ENCODE results near the gene SUV39H2.
"Not testable (repeated sequence)": the region's sequence is repeated elsewhere in the genome, so short reads cannot be mapped to it uniquely, and the experiment has no call there.

The SUV39H2 gene

DNA sequence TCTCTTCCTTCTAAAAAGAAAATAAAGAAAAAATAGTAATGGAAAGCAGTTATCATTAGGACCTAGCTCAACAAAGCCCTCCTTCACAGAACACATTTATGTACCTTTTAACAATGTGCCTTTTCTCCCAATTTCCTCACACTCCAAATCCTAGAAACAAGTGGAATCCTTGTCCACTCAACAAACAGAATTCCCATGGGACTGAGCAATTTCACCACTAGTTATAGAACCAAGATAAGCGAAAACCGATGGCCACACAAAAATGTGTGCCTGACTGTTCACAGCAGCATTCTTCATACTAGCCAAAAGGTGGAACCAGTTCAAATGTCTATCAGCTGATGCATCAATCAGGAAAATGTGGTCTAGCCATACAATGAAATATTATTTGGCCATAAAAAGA lies 57.9 kb downstream of the SUV39H2 start:
- DNase-seq (ENCODE audit: low read depth), result no peak

DNA sequence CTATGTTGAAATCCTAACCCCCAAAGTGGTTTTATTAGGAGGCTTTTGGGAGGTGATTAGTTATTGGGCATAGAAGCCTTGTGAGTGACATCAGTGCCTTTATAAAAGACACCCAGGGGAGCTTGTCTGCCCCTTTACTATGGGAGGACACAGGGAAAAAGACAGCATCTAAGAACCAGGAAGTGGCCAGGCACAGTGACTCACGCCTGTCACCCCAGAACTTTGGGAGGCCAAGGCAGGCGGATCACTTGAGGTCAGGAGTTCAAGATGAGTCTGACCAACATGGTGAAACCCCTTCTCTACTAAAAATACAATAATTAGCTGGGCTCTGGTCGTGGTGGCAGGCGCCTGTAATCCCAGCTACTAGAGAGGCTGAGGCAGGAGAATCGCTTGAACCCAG lies 60.3 kb downstream of the SUV39H2 start:
- DNase-seq (ENCODE audit: low read depth), result not testable (repeated sequence)

DNA sequence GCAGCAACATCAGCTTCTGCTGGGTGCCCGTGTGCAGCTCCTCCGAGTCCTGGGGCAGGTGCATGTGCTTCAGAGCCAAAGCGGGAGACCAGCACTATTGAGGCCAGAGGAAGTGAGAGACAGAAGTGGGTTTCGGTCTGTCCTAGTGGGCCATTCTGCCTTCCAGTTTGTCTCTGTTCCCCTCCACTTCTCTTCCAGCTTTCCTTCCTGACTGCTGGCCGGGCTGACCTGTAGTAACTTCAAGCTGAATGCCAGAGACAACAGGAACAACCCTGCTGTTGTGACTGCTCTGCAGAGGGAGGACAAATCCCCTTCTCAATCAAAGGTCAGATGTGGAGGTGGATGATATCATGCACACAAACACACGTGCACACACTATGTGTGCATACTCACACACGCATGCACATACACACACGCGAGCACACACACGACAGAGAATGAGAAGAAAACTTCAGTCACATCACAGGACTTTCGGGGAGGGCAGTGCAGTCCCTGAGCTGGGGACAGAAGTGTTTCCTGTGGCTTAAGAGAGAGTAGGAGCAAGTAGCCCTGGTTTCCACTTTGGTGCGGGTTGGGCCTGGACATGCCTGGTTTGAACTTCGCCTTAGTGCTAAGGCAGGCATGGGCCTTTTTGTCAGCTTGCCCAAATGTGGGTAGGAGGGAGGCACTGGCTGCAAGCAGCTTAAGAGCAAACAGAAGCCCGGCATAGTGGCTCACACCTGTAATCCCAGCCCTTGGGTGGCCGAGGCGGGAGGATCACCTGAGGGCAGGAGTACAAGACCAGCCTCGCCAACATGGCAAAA lies 63.7 kb downstream of the SUV39H2 start:
- DNase-seq (ENCODE audit: low read depth), result not testable (repeated sequence)

DNA sequence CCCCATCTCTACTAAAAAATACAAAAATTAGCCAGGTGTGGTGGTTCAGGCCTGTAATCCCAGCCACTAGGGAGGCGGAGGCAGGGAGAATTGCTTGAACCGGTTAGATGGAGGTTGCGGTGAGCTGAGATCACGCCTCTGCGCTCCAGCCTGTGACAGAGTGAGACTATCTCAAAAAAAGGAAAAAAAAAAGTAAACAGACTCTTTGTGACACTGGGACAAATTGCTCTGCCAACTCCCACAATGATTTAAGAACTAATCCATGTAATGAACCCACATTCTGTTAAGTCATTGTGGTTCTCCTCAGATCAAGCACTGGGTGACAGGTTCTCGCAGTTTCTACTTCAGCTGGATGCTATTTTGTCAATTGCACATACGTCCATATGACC lies 64.3 kb downstream of the SUV39H2 start:
- not testable (repeated sequence) for DNase-seq (ENCODE audit: low read depth)

DNA sequence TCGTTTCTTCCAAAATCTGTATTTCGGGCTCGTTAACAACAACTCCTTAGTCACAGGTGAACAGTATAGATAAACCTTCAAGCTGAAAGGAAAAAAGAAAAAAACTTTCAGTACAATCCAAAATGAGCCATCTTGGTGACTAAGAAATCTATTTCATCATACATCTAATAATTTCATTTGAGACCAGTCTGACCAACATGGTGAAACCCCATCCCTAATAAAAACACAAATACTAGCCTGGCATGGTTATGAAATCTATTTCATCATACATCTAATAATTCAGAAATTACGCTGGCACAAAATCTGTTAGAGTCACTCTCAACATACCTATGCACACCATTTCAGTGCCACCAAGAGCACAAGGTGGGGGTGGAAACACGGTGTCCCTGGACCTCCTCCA lies 66.4 kb downstream of the SUV39H2 start:
- no peak for DNase-seq (ENCODE audit: low read depth)

DNA sequence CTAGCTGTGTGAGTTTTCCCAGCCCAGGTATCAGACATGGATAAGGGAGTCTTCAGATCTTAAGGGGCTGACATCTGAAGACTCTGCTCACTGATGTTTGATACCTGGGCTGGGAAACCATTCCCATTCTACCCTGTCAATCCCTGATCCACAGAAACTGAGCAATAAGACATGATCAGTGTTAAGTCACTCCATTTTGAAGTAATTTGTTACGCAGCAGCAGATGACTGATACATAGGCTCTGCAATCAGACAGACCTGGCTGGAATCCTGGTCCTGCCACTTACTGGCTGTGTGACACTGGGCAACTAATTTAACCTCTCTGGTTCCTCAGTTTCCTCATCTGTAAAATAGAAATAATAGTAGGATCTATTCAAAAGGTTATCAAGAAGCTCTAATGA lies 68.6 kb downstream of the SUV39H2 start:
- no peak for DNase-seq (ENCODE audit: low read depth)

DNA sequence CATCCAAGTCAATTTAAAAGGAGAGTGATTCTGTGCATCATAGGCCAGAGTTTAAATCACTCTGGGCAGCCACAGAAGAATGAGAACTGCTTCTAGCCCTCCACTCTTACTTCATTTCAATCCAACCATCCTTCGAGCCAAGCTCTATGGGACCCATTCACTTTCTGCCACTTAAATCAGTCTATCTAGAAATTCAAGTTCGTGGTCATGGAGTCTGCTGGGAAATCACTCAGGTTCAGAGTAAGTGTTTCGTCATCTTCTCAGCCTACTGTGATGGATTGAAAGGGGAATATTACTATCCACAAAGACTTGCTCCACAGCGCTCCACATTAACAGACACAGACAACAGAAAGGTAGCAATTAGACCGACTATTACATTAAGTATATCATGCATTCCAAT lies 70.6 kb downstream of the SUV39H2 start:
- DNase-seq (ENCODE audit: low read depth), result no peak

DNA sequence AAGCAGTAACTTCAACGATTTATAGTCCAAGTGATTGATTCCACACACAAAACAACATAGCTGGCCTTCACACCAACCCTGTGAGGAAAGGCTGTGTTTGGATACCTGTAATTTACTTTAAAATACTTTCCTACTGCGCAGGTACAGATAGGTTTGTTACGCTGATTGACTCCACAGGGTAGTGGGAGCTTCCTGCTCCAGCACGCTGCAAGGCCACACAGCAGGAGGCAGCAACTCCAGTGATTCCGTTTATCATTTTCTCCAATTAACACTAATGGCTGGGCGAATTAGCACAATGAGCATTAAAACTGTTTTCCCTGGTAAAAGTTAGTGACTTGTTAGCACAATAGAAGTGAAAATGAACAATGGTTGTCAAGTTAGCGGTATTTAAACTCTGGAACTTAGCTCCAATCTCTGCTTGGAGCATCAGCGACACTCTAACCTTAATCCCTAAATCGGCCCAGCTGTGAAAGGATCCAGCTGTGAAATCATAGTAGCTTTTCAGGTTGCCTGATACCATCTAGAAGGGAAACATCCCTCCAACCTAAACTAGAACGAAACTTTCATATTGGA lies 74.3 kb downstream of the SUV39H2 start:
- DNase-seq (ENCODE audit: low read depth), result no peak

DNA sequence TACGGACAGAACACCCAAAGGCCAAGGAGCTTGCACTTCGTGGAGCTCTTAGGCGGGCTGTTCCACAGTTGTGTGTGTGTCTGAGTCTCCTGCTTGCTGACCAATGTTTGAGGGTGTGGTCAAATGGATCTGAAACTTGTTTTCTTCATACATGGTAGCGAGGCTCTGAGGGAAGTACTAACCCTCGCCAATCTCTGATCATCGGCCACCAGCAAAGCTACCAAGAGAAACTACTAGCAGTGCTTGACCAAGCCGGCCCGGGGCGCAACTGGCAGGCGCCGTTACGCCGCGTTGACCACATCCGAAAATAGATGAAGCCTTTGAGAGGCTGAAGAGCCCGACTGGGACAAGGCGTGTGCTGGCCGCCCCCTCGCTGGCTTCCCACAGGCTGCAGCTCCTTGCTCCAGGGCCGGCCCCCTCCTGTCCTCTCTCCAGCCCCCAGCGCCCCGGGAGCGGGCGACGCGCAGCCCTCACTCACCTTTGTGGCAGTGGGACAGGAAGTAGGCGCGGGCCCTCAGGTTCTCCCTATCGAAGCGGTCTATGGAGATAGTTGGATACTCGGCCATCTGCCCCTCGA lies 74.8 kb downstream of the SUV39H2 start:
- DNase-seq (ENCODE audit: low read depth), result no peak

Data from stimulated activated CD8-positive, alpha-beta memory T cell treated with anti-CD3 and anti-CD28 coated beads, Interleukin-12 subunit alpha, Interleukin-12 subunit beta, amount 100 ng/mL, for 1 hour (primary cell).